T-helper 17 cell (primary cell): Measurements from ENCODE around the gene PFKFB2. TPM values are rescaled to one million over a fixed set of nuclear protein-coding genes. Genes with fewer than 3 reads are reported as not detected.

ENCODE experiments used
- ATAC-seq: fragments of 150-1000 bp; cut with Tn5 transposase; 2 replicates; pipeline ENCODE4 v1.10.0; 2021; ENCODE audit warnings: mild to moderate bottlenecking, moderate library complexity
- DNase-seq, 3 donors: peaks; one replicate each; pipeline versions ENCODE4 v3.0.0 to v3.0.0-alpha.2; 2020 to 2021
- H3K9me3 ChIP-seq: one replicate; pipeline ENCODE4 v1.7.0; 2013; ENCODE audit warnings: low read length, mild to moderate bottlenecking; ENCODE audit not compliant: control insufficient read depth, poor library complexity, severe bottlenecking
- H3K27ac Mint-ChIP-seq: one replicate; pipeline ENCODE4 v1.8.0; 2022; ENCODE audit warnings: mild to moderate bottlenecking, moderate library complexity, mixed read lengths
- H3K27me3 Mint-ChIP-seq: one replicate; pipeline ENCODE4 v1.8.0; 2022; ENCODE audit warnings: mixed read lengths
- H3K36me3 Mint-ChIP-seq: one replicate; pipeline ENCODE4 v1.8.0; 2022; ENCODE audit warnings: low read depth, mixed read lengths
- H3K4me1 Mint-ChIP-seq: one replicate; pipeline ENCODE4 v1.8.0; 2022; ENCODE audit warnings: mild to moderate bottlenecking, mixed read lengths
- H3K4me3 Mint-ChIP-seq: one replicate; pipeline ENCODE4 v1.8.0; 2022; ENCODE audit warnings: mild to moderate bottlenecking, moderate library complexity, mixed read lengths
- total RNA-seq, 4 donors: library from RNA in 2 of 4; stranded (reverse) in 2 of 4; gene quantifications; one replicate each; pipeline ENCODE4 v1.2.3 and lab custom pipeline; 2022 to 2026

PFKFB2 gene
- total RNA-seq, 2 donors from 2014 or later: 1.7 to 2.0 TPM

GRCh38 chr1:207081806-207082205 lies 28.7 kb downstream of the PFKFB2 start:
- peaks cover 40% of the 10 kb centered on the region for H3K27me3 Mint-ChIP-seq
- ATAC-seq (no peak), DNase-seq (no peak)
- H3K4me1 Mint-ChIP-seq: peaks cover 11% of the 10 kb centered on the region
- H3K36me3 Mint-ChIP-seq: peaks cover 4% of the 10 kb centered on the region
- no peak overlapping the region for H3K4me3 Mint-ChIP-seq
- H3K27ac Mint-ChIP-seq: no peak overlapping the region
- no peaks in the 10 kb centered on the region for H3K9me3 ChIP-seq

GRCh38 chr1:207084232-207084631 lies 31.2 kb downstream of the PFKFB2 start:
- Mint-ChIP-seq H3K4me1 (peaks cover 12% of the 10 kb centered on the region), H3K27me3 (peaks cover 42% of the 10 kb centered on the region), H3K36me3 (peaks cover 4% of the 10 kb centered on the region), H3K27ac (no peak overlapping the region), H3K4me3 (no peak overlapping the region)
- no peak for DNase-seq
- ATAC-seq: no peak
- H3K9me3 ChIP-seq: no peaks in the 10 kb centered on the region

- DNase-seq (peak in 2 of 3 donors; percentile 17 to 44), ATAC-seq (peak; percentile 82)
- Mint-ChIP-seq H3K4me3 (no peak overlapping the region), H3K36me3 (peaks cover 4% of the 10 kb centered on the region), H3K27me3 (peaks cover 42% of the 10 kb centered on the region), H3K27ac (no peak overlapping the region), H3K4me1 (peaks cover 15% of the 10 kb centered on the region)
- H3K9me3 ChIP-seq: no peaks in the 10 kb centered on the region
Measured at GRCh38 chr1:207084701-207085180, 31.7 kb downstream of the PFKFB2 start.

- Mint-ChIP-seq H3K27me3 (peaks cover 42% of the 10 kb centered on the region), H3K4me3 (no peak overlapping the region), H3K36me3 (peaks cover 4% of the 10 kb centered on the region), H3K27ac (no peak overlapping the region), H3K4me1 (peaks cover 15% of the 10 kb centered on the region)
- no peaks in the 10 kb centered on the region for H3K9me3 ChIP-seq
- DNase-seq (no peak), ATAC-seq (no peak)
Measured at GRCh38 chr1:207085887-207086286, 32.8 kb downstream of the PFKFB2 start.

- ATAC-seq (no peak), DNase-seq (no peak)
- no peak overlapping the region for H3K4me3 Mint-ChIP-seq
- peaks cover 4% of the 10 kb centered on the region for H3K36me3 Mint-ChIP-seq
- peaks cover 36% of the 10 kb centered on the region for H3K27me3 Mint-ChIP-seq
- peaks cover 15% of the 10 kb centered on the region for H3K4me1 Mint-ChIP-seq
- no peaks in the 10 kb centered on the region for H3K9me3 ChIP-seq
- no peak overlapping the region for H3K27ac Mint-ChIP-seq
Measured at GRCh38 chr1:207088161-207088560, 35.1 kb downstream of the PFKFB2 start.

GRCh38 chr1:207088701-207089626 lies 35.9 kb downstream of the PFKFB2 start, which contains the start of gene C4BPB:
Gene C4BPB (plus strand): TSS chr1:207088860. CDS start chr1:207089532, 672 bp downstream.
- no peak within 1 kb of the TSS for H3K27ac Mint-ChIP-seq
- H3K4me1 Mint-ChIP-seq: peaks cover 13% of the 10 kb centered on the region
- ATAC-seq: peak; percentile 81
- no peak for DNase-seq
- H3K36me3 Mint-ChIP-seq: peaks cover 2% of the 10 kb centered on the region
- no peaks in the 10 kb centered on the region for H3K9me3 ChIP-seq
- peak within 1 kb of the TSS; percentile 21 for H3K4me3 Mint-ChIP-seq
- peaks cover 28% of the 10 kb centered on the region for H3K27me3 Mint-ChIP-seq

GRCh38 chr1:207089627-207090355 lies 36.7 kb downstream of the PFKFB2 start:
- no peak for DNase-seq
- Mint-ChIP-seq H3K27ac (no peak overlapping the region), H3K27me3 (peaks cover 23% of the 10 kb centered on the region), H3K4me1 (peaks cover 10% of the 10 kb centered on the region), H3K4me3 (peak overlapping the region; percentile 21), H3K36me3 (peaks cover 2% of the 10 kb centered on the region)
- ATAC-seq: no peak
- H3K9me3 ChIP-seq: no peaks in the 10 kb centered on the region

GRCh38 chr1:207091200-207091908 lies 38.3 kb downstream of the PFKFB2 start:
- H3K36me3 Mint-ChIP-seq: peaks cover 7% of the 10 kb centered on the region
- no peak overlapping the region for H3K27ac Mint-ChIP-seq

GRCh38 chr1:207093944-207094343 lies 40.9 kb downstream of the PFKFB2 start:
- ATAC-seq: no peak
- no peak overlapping the region for H3K4me3 Mint-ChIP-seq
- peaks cover 27% of the 10 kb centered on the region for H3K27me3 Mint-ChIP-seq
- H3K27ac Mint-ChIP-seq: no peak overlapping the region
- peaks cover 3% of the 10 kb centered on the region for H3K4me1 Mint-ChIP-seq
- DNase-seq: no peak
- H3K9me3 ChIP-seq: no peaks in the 10 kb centered on the region
- peaks cover 7% of the 10 kb centered on the region for H3K36me3 Mint-ChIP-seq

More at GRCh38 chr1:207091200-207091908, 38.3 kb downstream of the PFKFB2 start:
- DNase-seq (no peak), ATAC-seq (no peak)
- no peak overlapping the region for H3K4me3 Mint-ChIP-seq
- H3K9me3 ChIP-seq: no peaks in the 10 kb centered on the region
- H3K27me3 Mint-ChIP-seq: peaks cover 31% of the 10 kb centered on the region
- H3K4me1 Mint-ChIP-seq: peaks cover 3% of the 10 kb centered on the region

GRCh38 chr1:207097871-207098324 lies 44.8 kb downstream of the PFKFB2 start:
- H3K27me3 Mint-ChIP-seq: peaks cover 44% of the 10 kb centered on the region
- H3K9me3 ChIP-seq: no peaks in the 10 kb centered on the region
- peaks cover 3% of the 10 kb centered on the region for H3K4me1 Mint-ChIP-seq
- ATAC-seq (no peak), DNase-seq (no peak)
- no peak overlapping the region for H3K27ac Mint-ChIP-seq
- peaks cover 7% of the 10 kb centered on the region for H3K36me3 Mint-ChIP-seq
- H3K4me3 Mint-ChIP-seq: no peak overlapping the region

GRCh38 chr1:207101720-207102119 lies 48.6 kb downstream of the PFKFB2 start:
- DNase-seq (no peak), ATAC-seq (no peak)
- Mint-ChIP-seq H3K36me3 (no peaks in the 10 kb centered on the region), H3K27ac (no peak overlapping the region), H3K4me1 (peaks cover 4% of the 10 kb centered on the region), H3K27me3 (peaks cover 43% of the 10 kb centered on the region), H3K4me3 (no peak overlapping the region)
- H3K9me3 ChIP-seq: no peaks in the 10 kb centered on the region

- DNase-seq (no peak), ATAC-seq (no peak)
- Mint-ChIP-seq H3K27ac (no peak overlapping the region), H3K36me3 (peaks cover 2% of the 10 kb centered on the region), H3K4me3 (no peak overlapping the region), H3K27me3 (peaks cover 48% of the 10 kb centered on the region), H3K4me1 (peaks cover 4% of the 10 kb centered on the region)
- H3K9me3 ChIP-seq: no peaks in the 10 kb centered on the region
Measured at GRCh38 chr1:207102146-207102545, 49.1 kb downstream of the PFKFB2 start.
